ENCODE measurements around the gene C6orf132.

The C6orf132 gene

DNA sequence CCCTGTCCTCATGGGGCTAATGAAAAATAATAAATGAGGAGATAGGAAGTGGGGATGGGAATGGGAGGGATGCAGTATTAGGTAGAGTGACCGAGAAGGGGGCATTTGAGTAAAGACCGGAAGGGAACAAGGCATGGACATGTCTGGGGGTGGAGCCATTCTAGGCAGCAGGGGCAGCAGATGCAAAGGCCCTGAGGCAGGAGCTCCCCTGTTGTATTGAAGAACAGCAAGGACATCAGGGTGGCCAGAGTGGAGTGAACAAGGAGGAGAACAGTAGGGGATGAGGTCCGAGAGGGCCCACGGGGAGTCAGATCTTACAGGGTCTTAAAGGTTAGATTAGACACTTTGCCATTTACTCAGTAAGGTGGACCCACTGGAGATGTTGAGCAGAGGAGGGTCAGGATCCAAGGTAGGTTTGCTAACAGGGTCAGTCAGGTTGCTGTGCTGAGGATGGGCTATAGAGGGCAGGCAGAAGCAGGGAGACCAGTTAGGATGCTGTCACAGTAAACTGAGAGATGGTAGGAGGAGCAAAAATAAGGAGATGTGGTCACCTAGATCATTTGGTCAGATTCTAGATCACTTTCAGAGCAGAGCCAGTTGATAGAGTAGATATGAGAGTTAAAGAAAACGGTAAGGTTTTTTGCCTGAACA is 73.4 kb downstream of the C6orf132 start:
- DNase-seq, result no peak

DNA sequence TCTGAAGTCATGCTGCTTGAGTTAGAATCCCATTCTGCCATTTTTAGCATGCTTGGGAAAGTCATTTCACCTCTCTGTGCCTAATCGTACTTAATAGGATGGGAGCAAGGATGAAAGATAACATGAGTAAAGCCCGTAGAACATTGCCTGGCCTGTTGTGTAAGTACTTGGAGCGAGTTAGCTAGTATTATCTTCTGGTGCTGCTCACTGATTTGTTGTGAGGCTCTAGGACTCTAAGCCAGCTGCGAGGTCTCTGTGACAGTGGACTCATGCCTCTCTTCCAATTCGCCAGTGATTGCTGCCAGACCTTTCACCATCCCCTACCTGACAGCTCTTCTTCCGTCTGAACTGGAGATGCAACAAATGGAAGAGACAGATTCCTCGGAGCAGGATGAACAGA is 74.2 kb downstream of the C6orf132 start:
- DNase-seq, result no peak

DNA sequence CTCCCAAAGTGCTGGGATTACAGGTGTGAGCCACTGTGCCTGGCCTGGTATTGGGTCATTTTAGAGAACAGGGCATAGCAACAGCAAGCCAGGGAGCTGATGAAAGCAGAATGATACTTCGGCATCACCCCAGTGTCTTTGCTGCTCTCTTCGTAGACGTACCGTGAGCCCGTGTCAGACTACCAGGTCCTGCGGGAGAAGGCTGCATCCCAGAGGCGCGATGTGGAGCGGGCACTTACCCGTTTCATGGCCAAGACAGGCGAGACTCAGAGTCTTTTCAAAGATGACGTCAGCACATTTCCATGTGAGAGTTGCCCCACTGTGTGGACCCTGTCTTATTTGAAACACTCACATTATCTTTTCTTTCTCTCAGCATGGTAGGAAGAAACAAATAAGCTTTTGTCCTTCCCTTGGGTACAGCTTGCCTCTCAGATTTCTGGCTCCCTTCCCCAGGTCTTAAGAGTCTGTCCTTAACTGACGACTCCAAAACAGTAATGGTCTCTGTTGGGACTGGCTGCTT is 76.2 kb downstream of the C6orf132 start:
- no peak for DNase-seq

GRCh38 chr6:42059743-42060142 is 82.7 kb downstream of the C6orf132 start:
- DNase-seq, result no peak

DNA sequence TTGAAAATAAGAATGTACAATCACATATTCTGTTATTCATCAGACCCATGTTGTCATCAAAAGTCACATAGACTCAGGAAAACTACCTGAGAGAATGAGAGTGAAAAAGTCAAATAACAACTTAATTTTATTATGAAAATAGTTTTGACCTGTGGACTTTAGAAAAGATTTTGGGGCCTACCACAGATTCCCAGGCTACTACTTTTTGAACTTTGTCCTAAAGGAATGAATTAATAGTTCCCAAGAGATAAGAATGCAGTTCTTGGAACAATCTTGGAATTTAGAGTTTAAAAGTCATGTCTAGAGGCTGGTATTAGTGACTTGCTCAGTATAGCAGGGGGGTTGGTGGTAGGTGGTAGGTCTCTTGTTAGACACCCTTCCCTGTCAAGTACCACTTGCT is 88.8 kb downstream of the C6orf132 start:
- no peak for DNase-seq

GRCh38 chr6:42051268-42051653 is 91.2 kb downstream of the C6orf132 start:
- no peak for DNase-seq
